Muscle of back (tissue), 11 donors: ENCODE data around the gene REC114. TPM values are rescaled to one million over a fixed set of nuclear protein-coding genes. Genes with fewer than 3 reads are reported as not detected.

Source experiments
- DNase-seq, 3 donors: peaks; one replicate each; pipeline versions ENCODE4 v3.0.0 to v3.0.0-alpha.2; 2013
- polyA plus RNA-seq, 10 donors: library from polyadenylated mRNA; unstranded; fragments of 120-200 nt; gene quantifications; one replicate each; pipeline ENCODE4 v1.2.1, GENCODE V29; 2013; ENCODE audit not compliant: insufficient read length in 10 of 10

REC114 gene
- polyA plus RNA-seq, 10 donors, result 0.19 TPM; not detected in 9

- DNase-seq, result no peak
These were observed 161.5 kb downstream of the REC114 start for GRCh38 chr15:73604477-73604876.

- DNase-seq, result no peak
These were observed 162.9 kb downstream of the REC114 start for GRCh38 chr15:73605759-73606436.

GRCh38 chr15:73607405-73607804, 164.4 kb downstream of the REC114 start:
- no peak for DNase-seq

- DNase-seq, result peak in 2 of 3 donors; percentile 27 to 46
These were observed 164.9 kb downstream of the REC114 start for GRCh38 chr15:73607843-73608242.

GRCh38 chr15:73608475-73608874, 165.5 kb downstream of the REC114 start:
- no peak for DNase-seq

- peak in 1 of 3 donors; percentile 54 for DNase-seq
These were observed 166.0 kb downstream of the REC114 start for GRCh38 chr15:73608941-73609340.

Other genes starting within 250 kb of the REC114 start
- gene HCN4, start 74.2 kb upstream of the REC114 start, polyA plus RNA-seq, result under 1 TPM in 3 of 10 donors, not detected in 7; 0.03 to 0.07 (median 0.04) TPM
- gene NPTN, start 190.2 kb downstream of the REC114 start, polyA plus RNA-seq, result 10 to 100 TPM; 69.7 to 96.7 (median 83.6) TPM
- 100 to 1,000 TPM; 105 to 175 (median 130) TPM for gene CD276, start 241.2 kb downstream of the REC114 start, polyA plus RNA-seq